Gastrocnemius medialis (tissue), 4 donors: ENCODE data around the gene MYL3. TPM values are rescaled to one million over a fixed set of nuclear protein-coding genes. Genes with fewer than 3 reads are reported as not detected.
"Not testable (repeated sequence)": the region's sequence is repeated elsewhere in the genome, so short reads cannot be mapped to it uniquely, and the experiment has no call there.

Source experiments
- ATAC-seq, 2 donors: fragments of 150-250 bp; one replicate each; pipeline ENCODE4 v1.9.1; 2016
- DNase-seq, 2 donors: peaks; one replicate each; pipeline ENCODE4 v3.0.0-alpha.2; 2019
- H3K27ac ChIP-seq, 4 donors: fragments of 200-600 bp; sonication (generic); 1 replicate in 1 of 4; 2 replicates in 3 of 4; pipeline ENCODE4 v1.5.1; 2016 to 2018; ENCODE audit warnings: mild to moderate bottlenecking in 2 of 4, moderate library complexity in 1 of 4
- H3K27me3 ChIP-seq, 3 donors: fragments of 200-600 bp; sonication (generic) in 2 of 3; 1 replicate in 1 of 3; 2 replicates in 2 of 3; pipeline versions ENCODE4 v1.5.1 to v1.6.0; 2016 to 2019; ENCODE audit warnings: mild to moderate bottlenecking in 1 of 3, moderate library complexity in 1 of 3
- H3K36me3 ChIP-seq, 2 donors: fragments of 200-600 bp; sonication (generic) in 1 of 2; one replicate each; pipeline ENCODE4 v1.5.1; 2017 to 2018
- H3K4me1 ChIP-seq, 2 donors: fragments of 200-600 bp; sonication (generic) in 1 of 2; one replicate each; pipeline ENCODE4 v1.5.1; 2016 to 2017; ENCODE audit warnings: mild to moderate bottlenecking in 2 of 2
- H3K4me3 ChIP-seq, 4 donors: fragments of 200-600 bp; sonication (generic) in 3 of 4; 1 replicate in 1 of 4; 2 replicates in 3 of 4; pipeline ENCODE4 v1.5.1; 2016 to 2019; ENCODE audit warnings: mild to moderate bottlenecking in 2 of 4
- H3K9me3 ChIP-seq, 3 donors: fragments of 200-600 bp; sonication (generic) in 2 of 3; 1 replicate in 1 of 3; 2 replicates in 2 of 3; pipeline ENCODE4 v1.5.1; 2016 to 2019
- CTCF ChIP-seq, 5 experiments: fragments of 450-650 bp in 3 of 5; fragments of 200-600 bp in 2 of 5; sonication (generic) in 2 of 5; IDR thresholded peaks in 4 of 5; conservative IDR thresholded peaks in 1 of 5; 1 replicate in 4 of 5; 2 replicates in 1 of 5; pipeline ENCODE4 v1.5.1; 2016 to 2019; ENCODE audit warnings: antibody characterized with exemption in 5 of 5, mild to moderate bottlenecking in 3 of 5, moderate library complexity in 3 of 5
- POLR2A ChIP-seq, 2 donors: fragments of 450-650 bp; IDR thresholded peaks; one replicate each; pipeline ENCODE4 v1.6.1; 2017; ENCODE audit warnings: antibody characterized with exemption in 2 of 2, mild to moderate bottlenecking in 2 of 2, moderate library complexity in 2 of 2
- in situ Hi-C, 4 donors: fragments of 200-750 bp; cut with MboI; loops; one replicate each; pipeline versions ENCODE4 v1.15.0 to v1.8.0; 2017; ENCODE audit warnings: low sequenced_read_pairs in 4 of 4
- intact Hi-C: fragments of 100-400 bp; cut with DNase I; formaldehyde crosslinking; loops from one replicate; pipeline ENCODE4 v1.15.1; 2023; ENCODE audit warnings: low total_unique reads
- total RNA-seq, 4 donors: library from RNA; depleted of rRNA; stranded (reverse); fragments of >200 nt; gene quantifications; one replicate each; pipeline versions ENCODE4 v1.1.0 to v1.2.3, GENCODE V29; 2016

Gene MYL3
- total RNA-seq, 4 donors from 2014 or later: 42.5 to 544 (median 281) TPM

- H3K27me3 ChIP-seq: no peaks in the 10 kb centered on the region
- no peaks in the 10 kb centered on the region for H3K36me3 ChIP-seq
- in situ Hi-C loops: no loop called here
- TF ChIP-seq CTCF (IDR thresholded peaks at IDR 0.05 in 4 of 5, conservative IDR thresholded peaks at IDR 0.05 in 1 of 5) (no peak), POLR2A (IDR thresholded peaks at IDR 0.05) (no peak)
- no peak for ATAC-seq
- DNase-seq: no peak
- peak overlapping the region in 1 of 4 donors; percentile 5 for H3K27ac ChIP-seq
- H3K4me1 ChIP-seq: no peaks in the 10 kb centered on the region
- H3K4me3 ChIP-seq: no peak overlapping the region
- H3K9me3 ChIP-seq: no peaks in the 10 kb centered on the region
- intact Hi-C loops: no loop called here
These were observed 33.5 kb downstream of the MYL3 start for GRCh38 chr3:46829699-46830208.

- Histone ChIP-seq H3K4me1 (no peaks in the 10 kb centered on the region), H3K36me3 (no peaks in the 10 kb centered on the region), H3K27ac (peak overlapping the region in 1 of 4 donors; percentile 33), H3K4me3 (no peak overlapping the region), H3K9me3 (no peaks in the 10 kb centered on the region), H3K27me3 (no peaks in the 10 kb centered on the region)
- DNase-seq (no peak), ATAC-seq (no peak)
- TF ChIP-seq POLR2A (IDR thresholded peaks at IDR 0.05) (no peak), CTCF (IDR thresholded peaks at IDR 0.05 in 4 of 5, conservative IDR thresholded peaks at IDR 0.05 in 1 of 5) (no peak)
- intact Hi-C loops: no loop called here
- in situ Hi-C loops: no loop called here
These were observed 37.8 kb downstream of the MYL3 start for GRCh38 chr3:46825450-46825849.

GRCh38 chr3:46824211-46824970, 38.9 kb downstream of the MYL3 start:
- intact Hi-C loops: no loop called here
- ATAC-seq (no peak), DNase-seq (no peak)
- H3K36me3 ChIP-seq: no peaks in the 10 kb centered on the region
- H3K4me1 ChIP-seq: no peaks in the 10 kb centered on the region
- no peaks in the 10 kb centered on the region for H3K27me3 ChIP-seq
- H3K9me3 ChIP-seq: no peaks in the 10 kb centered on the region
- in situ Hi-C loops: no loop called here
- no peak overlapping the region for H3K4me3 ChIP-seq
- TF ChIP-seq POLR2A (IDR thresholded peaks at IDR 0.05): no peak
- no peak for TF ChIP-seq CTCF (IDR thresholded peaks at IDR 0.05 in 4 of 5, conservative IDR thresholded peaks at IDR 0.05 in 1 of 5)
- H3K27ac ChIP-seq: no peak overlapping the region

- DNase-seq, ATAC-seq, in situ Hi-C loops, H3K27me3 ChIP-seq, H3K4me3 ChIP-seq, H3K9me3 ChIP-seq, H3K27ac ChIP-seq, H3K4me1 ChIP-seq, H3K36me3 ChIP-seq, intact Hi-C loops: not testable (repeated sequence)
These were observed 39.9 kb downstream of the MYL3 start for GRCh38 chr3:46823314-46823713.

- no peak for DNase-seq
- Histone ChIP-seq H3K27me3 (no peaks in the 10 kb centered on the region), H3K4me1 (no peaks in the 10 kb centered on the region), H3K9me3 (no peaks in the 10 kb centered on the region), H3K4me3 (no peak overlapping the region), H3K27ac (no peak overlapping the region), H3K36me3 (no peaks in the 10 kb centered on the region)
- TF ChIP-seq POLR2A (IDR thresholded peaks at IDR 0.05): no peak
- no peak for TF ChIP-seq CTCF (IDR thresholded peaks at IDR 0.05 in 4 of 5, conservative IDR thresholded peaks at IDR 0.05 in 1 of 5)
- in situ Hi-C loops (no loop called here), intact Hi-C loops (no loop called here)
- ATAC-seq: no peak
These were observed 41.7 kb downstream of the MYL3 start for GRCh38 chr3:46821553-46821952.
